K562 (cell line): ENCODE data around the gene COL4A5. TPM values are rescaled to one million over a fixed set of nuclear protein-coding genes. Genes with fewer than 3 reads are reported as not detected.

Experiments
- ATAC-seq: fragments of 200-7000 bp; cut with Tn5 transposase; 3 replicates; pipeline ENCODE4 v1.9.1; 2020; ENCODE audit warnings: moderate library complexity
- BruUV-seq: library from RNA; stranded (reverse); fragments of 400-500 nt; replicated peaks from 2 replicates; lab custom pipeline; 2021; lab: Mats Ljungman, UMichigan
- CTCF ChIA-PET: fragments of 300-600 bp; formaldehyde crosslinking; extraction: SDS; loops from one replicate; lab custom pipeline; 2021; ENCODE audit warnings: low intra/inter-chr PET ratio; lab: Yijun Ruan, JAX
- POLR2A ChIA-PET: fragments of 300-600, 350-650 bp; sonication (Branson Sonifier 250); formaldehyde crosslinking; extraction: SDS; loops from one replicate; lab custom pipeline; 2021; ENCODE audit warnings: antibody characterized with exemption, inconsistent platforms; lab: Yijun Ruan, JAX
- DNase-seq, 4 experiments: peaks; one replicate each; pipeline versions ENCODE4 v3.0.0 to v3.0.0-alpha.2; 2011 to 2018; ENCODE audit warnings: low spot score in 3 of 4, mixed read lengths in 3 of 4; ENCODE audit errors: extremely low read depth in 1 of 4
- FAIRE-seq: peaks from 2 replicates; lab custom pipeline; 2011; peaks lifted over from hg19 to GRCh38; lab: Jason Lieb, UNC
- H2AFZ ChIP-seq: 2 replicates; pipeline ENCODE4 v1.6.0; 2011; ENCODE audit warnings: low read depth, low read length, control low read depth, inconsistent platforms
- H3K27ac ChIP-seq: fragments of 200-600 bp; 3 replicates; pipeline ENCODE4 v1.8.0; 2011; ENCODE audit warnings: low read depth, mild to moderate bottlenecking, control low read depth, inconsistent platforms, low read length, moderate library complexity, mixed read lengths; ENCODE audit errors: extremely low read depth
- H3K27me3 ChIP-seq, 2 experiments: fragments of 300-600 bp in 1 of 2; 2 replicates in 1 of 2; 3 replicates in 1 of 2; pipeline versions ENCODE4 v1.6.0 to v1.8.0; 2011; ENCODE audit warnings: inconsistent platforms in 2 of 2, low read length in 2 of 2, mild to moderate bottlenecking in 1 of 2, mixed read lengths in 1 of 2, moderate library complexity in 1 of 2; ENCODE audit not compliant: control insufficient read depth in 2 of 2, insufficient read depth in 2 of 2
- H3K36me3 ChIP-seq: fragments of 300-600 bp; 3 replicates; pipeline ENCODE4 v1.8.0; 2011; ENCODE audit warnings: mild to moderate bottlenecking, low read length, inconsistent platforms; ENCODE audit not compliant: control insufficient read depth, insufficient read depth
- H3K4me1 ChIP-seq, 2 experiments: fragments of 200-600 bp in 1 of 2; replicated peaks in 1 of 2; 2 replicates in 1 of 2; 3 replicates in 1 of 2; pipeline versions ENCODE4 v1.5.1 to v1.8.0; 2011; ENCODE audit warnings: inconsistent platforms in 2 of 2, low read length in 2 of 2, mild to moderate bottlenecking in 1 of 2, mixed read lengths in 1 of 2, moderate library complexity in 1 of 2; ENCODE audit not compliant: control insufficient read depth in 2 of 2, insufficient read depth in 2 of 2
- H3K4me2 ChIP-seq: 2 replicates; pipeline ENCODE4 v1.6.1; 2011; ENCODE audit warnings: low read length, control low read depth, inconsistent platforms, mixed read lengths; ENCODE audit not compliant: insufficient read depth
- H3K4me3 ChIP-seq: fragments of 200-600 bp; sonication (generic), shearing (Covaris generic); 2 replicates; pipeline ENCODE4 v1.5.1; 2016; ENCODE audit warnings: control low read depth, inconsistent platforms
- H3K79me2 ChIP-seq: fragments of 200-600 bp; 3 replicates; pipeline ENCODE4 v1.8.0; 2011; ENCODE audit warnings: low read length, inconsistent platforms; ENCODE audit not compliant: control insufficient read depth, insufficient read depth
- H3K9ac ChIP-seq, 2 experiments: 2 replicates each; pipeline versions ENCODE4 v1.6.0 to v1.6.1; 2011; ENCODE audit warnings: low read depth in 2 of 2, low read length in 2 of 2, control low read depth in 1 of 2, inconsistent platforms in 1 of 2, mild to moderate bottlenecking in 1 of 2, mixed read lengths in 1 of 2; ENCODE audit not compliant: insufficient read depth in 1 of 2
- H3K9me1 ChIP-seq: one replicate; pipeline ENCODE4 v1.6.0; 2011; ENCODE audit warnings: inconsistent platforms, mild to moderate bottlenecking, low read length, moderate library complexity; ENCODE audit not compliant: control insufficient read depth, insufficient read depth
- H3K9me3 ChIP-seq: replicated peaks from 2 replicates; pipeline ENCODE4 v1.5.1; 2011; ENCODE audit warnings: low read depth, low read length, inconsistent platforms; ENCODE audit not compliant: control insufficient read depth, insufficient read depth
- H4K20me1 ChIP-seq: replicated peaks from 2 replicates; pipeline ENCODE4 v1.6.1; 2011; ENCODE audit warnings: low read length, inconsistent platforms, mixed read lengths; ENCODE audit not compliant: control insufficient read depth, insufficient read depth
- CLOCK ChIP-seq: fragments of 250-450 bp; sonication (Bioruptor Pico); IDR thresholded peaks from 2 replicates; pipeline ENCODE4 v1.4.0; 2020; ENCODE audit warnings: mild to moderate bottlenecking, moderate library complexity, borderline replicate concordance
- DMBX1 ChIP-seq: fragments of 250-450 bp; sonication (Bioruptor Pico); IDR thresholded peaks from 2 replicates; pipeline ENCODE4 v1.8.0; 2022; ENCODE audit warnings: inconsistent platforms, mild to moderate bottlenecking, moderate library complexity, borderline replicate concordance
- FOXJ2 ChIP-seq: fragments of 200-800 bp; sonication (Bioruptor generic); IDR thresholded peaks from 2 replicates; pipeline ENCODE4 v1.6.1; 2016; ENCODE audit warnings: missing genetic modification characterization, missing compliant biosample characterization
- LEF1 ChIP-seq: fragments of 450-650 bp; IDR thresholded peaks from 2 replicates; pipeline ENCODE4 v1.6.1; 2016; ENCODE audit warnings: mild to moderate bottlenecking
- RFX7 ChIP-seq: fragments of 250-450 bp; sonication (Bioruptor Pico); IDR thresholded peaks from 2 replicates; pipeline ENCODE4 v1.5.1; 2021; ENCODE audit warnings: mild to moderate bottlenecking
- SPI1 ChIP-seq: IDR thresholded peaks from 2 replicates; pipeline ENCODE4 v1.6.1; 2011; ENCODE audit warnings: low read depth, low read length, control low read depth, borderline replicate concordance
- YY1 ChIP-seq, 3 experiments: IDR thresholded peaks; 2 replicates each; pipeline ENCODE4 v1.6.1; 2011; ENCODE audit warnings: low read length in 2 of 3, mild to moderate bottlenecking in 2 of 3, moderate library complexity in 2 of 3, borderline replicate concordance in 1 of 3, control low read depth in 1 of 3, low read depth in 1 of 3; ENCODE audit not compliant: insufficient read depth in 3 of 3, insufficient replicate concordance in 2 of 3, control insufficient read depth in 1 of 3, insufficient read length in 1 of 3; ENCODE audit errors: extremely low read depth in 1 of 3
- ZNF384 ChIP-seq: IDR thresholded peaks from 2 replicates; pipeline ENCODE4 v1.6.1; 2012; ENCODE audit warnings: low read depth, low read length, improper control_type of control experiment
- WGBS: fragments of 100-300 bp; shearing (Covaris generic); methylation state at CpG from one replicate; pipeline ENCODE4 v1.1.6; 2016; ENCODE audit warnings: low coverage, mixed read lengths; ENCODE audit not compliant: insufficient coverage; ENCODE audit errors: missing lambda C conversion rate; 5-methylcytosine and 5-hydroxymethylcytosine counted together
- in situ Hi-C: fragments of 300-500 bp; cut with MboI; formaldehyde crosslinking; loops from 4 replicates; pipeline ENCODE4 v1.15.0; 2018; ENCODE audit warnings: inconsistent platforms, mixed read lengths
- intact Hi-C: fragments of 100-400 bp; cut with micrococcal nuclease; formaldehyde crosslinking; loops from 2 replicates; pipeline ENCODE4 v1.14.2; 2022
- polyA plus RNA-seq, 8 experiments: library from polyadenylated mRNA; depleted of rRNA in 4 of 8; stranded (reverse) in 5 of 8; unstranded in 3 of 8; fragments of >200 nt; fragmentation: Nextera tagmentation in 2 of 8; fragmentation: Illumina TruSeq in 1 of 8; extraction: Ambion mirVana in 2 of 8; extraction: Trizol in 1 of 8; gene quantifications; 2 replicates each; pipeline versions ENCODE4 v1.2.1 to v1.2.3, GENCODE V29; 2011 to 2014; ENCODE audit warnings: inconsistent platforms in 1 of 8, missing spikeins in 1 of 8
- total RNA-seq, 7 experiments: library from RNA; depleted of rRNA in 6 of 7; stranded (reverse); fragments of >200 nt in 6 of 7; fragmentation: Illumina TruSeq in 2 of 7; extraction: Trizol in 2 of 7; gene quantifications; 2 replicates each; pipeline versions ENCODE4 v1.2.1 to v1.2.3, GENCODE V29; 2011 to 2021; ENCODE audit warnings: low replicate concordance in 1 of 7
- TF ChIP-seq, protein P1 (sequence below): fragments of 450-650 bp; formaldehyde crosslinking; IDR thresholded peaks from 2 replicates; pipeline ENCODE4 v1.4.0; 2020; ENCODE audit warnings: mild to moderate bottlenecking
- TF ChIP-seq, protein P2 (sequence below): sonication (generic); formaldehyde crosslinking; IDR thresholded peaks from 2 replicates; pipeline ENCODE4 v1.5.0; 2020; ENCODE audit warnings: missing genetic modification reagents

COL4A5 gene
- total and polyA plus RNA-seq, 9 of the 15 experiments (the other 6 are each of a cell fraction or from before 2014, with no cell fraction given), result 0.66 to 2.5 (median 1.8) TPM

GRCh38 chrX:108573136-108573535, 133.5 kb downstream of the COL4A5 start:
- Histone ChIP-seq H3K36me3 (no peaks in the 10 kb centered on the region), H3K79me2 (no peaks in the 10 kb centered on the region), H3K4me1 (no peaks in the 10 kb centered on the region), H4K20me1 (no peaks in the 10 kb centered on the region), H3K27me3 (no peaks in the 10 kb centered on the region), H3K9me3 (no peaks in the 10 kb centered on the region), H3K4me2 (no peak overlapping the region), H3K4me3 (no peak overlapping the region), H3K9me1 (no peaks in the 10 kb centered on the region), H2AFZ (no peak overlapping the region), H3K9ac (no peak overlapping the region), H3K27ac (no peak overlapping the region)
- ChIA-PET CTCF (no interaction called here), POLR2A (no interaction called here)
- in situ Hi-C loops (no loop called here), intact Hi-C loops (no loop called here)
- no TSS peak for BruUV-seq
- FAIRE-seq (no peak), DNase-seq (no peak), ATAC-seq (no peak)
- TF ChIP-seq ZNF384 (no peak), SPI1 (peak; percentile 32; the same call in 1 of the 2 replicates)

GRCh38 chrX:108582151-108582550, 142.5 kb downstream of the COL4A5 start:
- WGBS, result 20% methylated on average over 1 of the region's 1 CpG
- POLR2A ChIA-PET, result no interaction called here
- TF ChIP-seq DMBX1 (CRISPR knock-in tag) (no peak), CLOCK (CRISPR knock-in tag) (no peak), RFX7 (CRISPR knock-in tag) (no peak), FOXJ2 (tag) (no peak), YY1 (IDR thresholded peaks at IDR 0.05; ENCODE audit: borderline replicate concordance in 1 of 3, control insufficient read depth in 1 of 3, extremely low read depth in 1 of 3, insufficient read depth in 3 of 3, insufficient read length in 1 of 3, insufficient replicate concordance in 2 of 3, low read depth in 1 of 3, low read length in 2 of 3) (no peak), LEF1 (no peak)
- TF ChIP-seq, protein P1, sequence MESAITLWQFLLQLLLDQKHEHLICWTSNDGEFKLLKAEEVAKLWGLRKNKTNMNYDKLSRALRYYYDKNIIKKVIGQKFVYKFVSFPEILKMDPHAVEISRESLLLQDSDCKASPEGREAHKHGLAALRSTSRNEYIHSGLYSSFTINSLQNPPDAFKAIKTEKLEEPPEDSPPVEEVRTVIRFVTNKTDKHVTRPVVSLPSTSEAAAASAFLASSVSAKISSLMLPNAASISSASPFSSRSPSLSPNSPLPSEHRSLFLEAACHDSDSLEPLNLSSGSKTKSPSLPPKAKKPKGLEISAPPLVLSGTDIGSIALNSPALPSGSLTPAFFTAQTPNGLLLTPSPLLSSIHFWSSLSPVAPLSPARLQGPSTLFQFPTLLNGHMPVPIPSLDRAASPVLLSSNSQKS, result no peak
- TF ChIP-seq, protein P2, sequence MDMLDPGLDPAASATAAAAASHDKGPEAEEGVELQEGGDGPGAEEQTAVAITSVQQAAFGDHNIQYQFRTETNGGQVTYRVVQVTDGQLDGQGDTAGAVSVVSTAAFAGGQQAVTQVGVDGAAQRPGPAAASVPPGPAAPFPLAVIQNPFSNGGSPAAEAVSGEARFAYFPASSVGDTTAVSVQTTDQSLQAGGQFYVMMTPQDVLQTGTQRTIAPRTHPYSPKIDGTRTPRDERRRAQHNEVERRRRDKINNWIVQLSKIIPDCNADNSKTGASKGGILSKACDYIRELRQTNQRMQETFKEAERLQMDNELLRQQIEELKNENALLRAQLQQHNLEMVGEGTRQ (CRISPR knock-in tag), result no peak

More at GRCh38 chrX:108582151-108582550, 142.5 kb downstream of the COL4A5 start:
- BruUV-seq, result no TSS peak
- Histone ChIP-seq H2AFZ (no peak overlapping the region), H3K27me3 (no peaks in the 10 kb centered on the region), H3K4me1 (no peaks in the 10 kb centered on the region), H4K20me1 (no peaks in the 10 kb centered on the region), H3K27ac (no peak overlapping the region), H3K79me2 (no peaks in the 10 kb centered on the region), H3K4me2 (no peak overlapping the region), H3K9ac (no peak overlapping the region), H3K4me3 (no peak overlapping the region), H3K36me3 (no peaks in the 10 kb centered on the region), H3K9me1 (no peaks in the 10 kb centered on the region), H3K9me3 (no peaks in the 10 kb centered on the region)
- intact Hi-C loops (no loop called here), in situ Hi-C loops (loop anchor here (25.0 kb wide), 1 partner anchor 805 kb away; no protein-coding TSS in a partner anchor)
- no peak for ATAC-seq
- FAIRE-seq, result no peak
- DNase-seq, result no peak
- CTCF ChIA-PET, result no interaction called here
